Sigmoid colon (tissue), 3 donors: ENCODE data around the gene PHF8.

ENCODE experiments used
- POLR2A ChIP-seq, 2 donors: fragments of 450-650 bp; IDR thresholded peaks; one replicate each; pipeline ENCODE4 v1.6.1; 2016; ENCODE audit warnings: antibody characterized with exemption in 2 of 2, mild to moderate bottlenecking in 2 of 2, moderate library complexity in 2 of 2
- TF ChIP-seq, protein P1 (sequence below), 4 experiments: fragments of 450-650 bp in 3 of 4; fragments of 200-600 bp in 1 of 4; IDR thresholded peaks; one replicate each; pipeline ENCODE4 v1.5.1; 2016 to 2019; ENCODE audit warnings: antibody characterized with exemption in 4 of 4, mild to moderate bottlenecking in 3 of 4, moderate library complexity in 2 of 4

DNA sequence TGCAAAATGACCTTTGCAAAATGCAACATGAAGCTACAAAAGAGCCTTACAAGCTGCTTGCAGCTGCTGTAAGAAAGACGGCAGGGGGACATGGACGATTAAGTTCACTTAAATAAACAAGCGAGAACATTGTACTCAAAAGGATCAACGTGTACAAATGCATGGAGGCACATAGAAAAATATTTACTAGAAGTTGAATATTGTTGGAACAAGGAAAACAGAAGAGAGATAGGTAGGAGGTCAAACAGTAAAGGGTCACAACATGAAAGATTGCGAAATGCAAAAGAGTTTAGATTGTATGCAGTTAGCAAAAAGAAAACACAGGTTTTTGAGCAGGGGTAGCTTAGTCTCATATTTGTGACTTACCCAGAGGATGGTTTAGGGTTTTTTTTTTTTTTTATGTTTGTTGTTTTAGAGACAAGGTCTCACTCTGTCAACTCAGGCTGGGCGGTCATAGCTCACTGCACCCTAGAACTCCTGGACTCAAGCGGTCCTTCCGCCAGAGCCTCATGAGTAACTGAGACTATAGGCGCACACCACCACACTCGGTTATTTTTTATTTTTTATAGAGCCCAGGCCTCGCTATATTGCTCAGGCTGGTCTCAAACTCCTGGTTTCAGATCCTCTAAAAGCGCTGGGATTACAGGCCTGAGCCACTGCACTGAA lies 1.4 kb upstream of the PHF8 start:
- TF ChIP-seq, protein P1, sequence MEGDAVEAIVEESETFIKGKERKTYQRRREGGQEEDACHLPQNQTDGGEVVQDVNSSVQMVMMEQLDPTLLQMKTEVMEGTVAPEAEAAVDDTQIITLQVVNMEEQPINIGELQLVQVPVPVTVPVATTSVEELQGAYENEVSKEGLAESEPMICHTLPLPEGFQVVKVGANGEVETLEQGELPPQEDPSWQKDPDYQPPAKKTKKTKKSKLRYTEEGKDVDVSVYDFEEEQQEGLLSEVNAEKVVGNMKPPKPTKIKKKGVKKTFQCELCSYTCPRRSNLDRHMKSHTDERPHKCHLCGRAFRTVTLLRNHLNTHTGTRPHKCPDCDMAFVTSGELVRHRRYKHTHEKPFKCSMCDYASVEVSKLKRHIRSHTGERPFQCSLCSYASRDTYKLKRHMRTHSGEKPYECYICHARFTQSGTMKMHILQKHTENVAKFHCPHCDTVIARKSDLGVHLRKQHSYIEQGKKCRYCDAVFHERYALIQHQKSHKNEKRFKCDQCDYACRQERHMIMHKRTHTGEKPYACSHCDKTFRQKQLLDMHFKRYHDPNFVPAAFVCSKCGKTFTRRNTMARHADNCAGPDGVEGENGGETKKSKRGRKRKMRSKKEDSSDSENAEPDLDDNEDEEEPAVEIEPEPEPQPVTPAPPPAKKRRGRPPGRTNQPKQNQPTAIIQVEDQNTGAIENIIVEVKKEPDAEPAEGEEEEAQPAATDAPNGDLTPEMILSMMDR (IDR thresholded peaks at IDR 0.05): no peak
- no peak for TF ChIP-seq POLR2A (IDR thresholded peaks at IDR 0.05)
